HFFc6 (cell line): ENCODE data around the gene AMN. TPM values are rescaled to one million over a fixed set of nuclear protein-coding genes. Genes with fewer than 3 reads are reported as not detected.

Source experiments
- DNase-seq: peaks from one replicate; pipeline ENCODE4 v3.0.0-alpha.2; 2018
- H3K27ac Mint-ChIP-seq: 2 replicates; pipeline ENCODE4 v1.8.0; 2020; ENCODE audit warnings: mild to moderate bottlenecking, mixed read lengths
- H3K27me3 Mint-ChIP-seq: 2 replicates; pipeline ENCODE4 v1.8.0; 2021; ENCODE audit warnings: mild to moderate bottlenecking, moderate library complexity, mixed read lengths; ENCODE audit not compliant: insufficient read depth
- H3K36me3 Mint-ChIP-seq: 2 replicates; pipeline ENCODE4 v1.8.0; 2021; ENCODE audit warnings: low read depth, mixed read lengths
- H3K4me1 Mint-ChIP-seq: 2 replicates; pipeline ENCODE4 v1.8.0; 2020; ENCODE audit warnings: low read depth, mixed read lengths
- H3K4me3 Mint-ChIP-seq: 2 replicates; pipeline ENCODE4 v1.8.0; 2020; ENCODE audit warnings: mild to moderate bottlenecking, moderate library complexity, mixed read lengths
- H3K9me3 Mint-ChIP-seq: 2 replicates; pipeline ENCODE4 v1.8.0; 2020; ENCODE audit warnings: mild to moderate bottlenecking, mixed read lengths
- total RNA-seq, 6 experiments: library from RNA; stranded (reverse); fragmentation: NEBNext Ultra II Directional; extraction: Animal tissue kit (Norgen Biotek cat#: 25700); gene quantifications; 2 replicates in 1 of 6; 3 replicates in 5 of 6; pipeline ENCODE4 v1.2.3, GENCODE V29; 2021
- TF ChIP-seq, protein P1 (sequence below): fragments of 200-600 bp; sonication (generic); IDR thresholded peaks from 2 replicates; pipeline ENCODE4 v1.5.0; 2021; ENCODE audit warnings: antibody characterized with exemption, mild to moderate bottlenecking

AMN gene
- total RNA-seq, 6 experiments from 2014 or later: not detected

DNA sequence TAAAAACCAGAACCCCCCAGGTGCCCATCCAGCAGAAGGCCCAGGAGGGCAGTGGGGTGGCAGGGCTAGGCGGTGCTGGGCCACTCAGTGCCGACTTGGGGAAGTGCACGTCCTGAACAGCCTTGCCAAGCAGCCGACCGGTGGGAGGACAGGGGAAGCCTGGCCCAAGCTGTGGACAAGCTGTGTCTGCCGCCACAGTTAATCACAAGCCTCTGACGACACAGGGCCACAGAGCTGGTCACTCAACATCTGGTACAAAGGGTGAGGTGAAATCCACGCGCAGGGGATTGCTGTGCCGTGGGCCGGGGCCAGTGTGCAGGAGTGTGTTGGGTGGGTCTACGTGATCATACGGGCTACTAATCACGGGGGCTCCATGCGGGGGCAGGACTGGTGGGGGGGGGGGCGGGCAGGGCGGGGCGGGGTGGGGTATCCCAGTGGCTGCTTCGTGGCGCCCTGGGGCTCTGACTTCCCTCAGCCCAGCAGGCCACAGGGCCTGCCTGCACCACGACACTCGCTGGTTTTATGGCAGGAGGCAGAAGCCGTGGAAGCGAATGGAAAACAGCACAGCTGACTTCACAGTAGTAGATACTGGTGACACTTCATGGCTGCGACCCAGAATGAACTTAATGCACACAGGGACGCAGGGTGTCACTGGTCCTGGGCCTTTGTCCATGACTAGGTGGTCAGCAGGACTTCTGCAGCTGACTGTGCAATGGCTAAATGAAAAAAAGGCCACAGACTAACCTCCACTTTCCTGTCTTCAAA, 10.2 kb downstream of the AMN start:
- TF ChIP-seq, protein P1, sequence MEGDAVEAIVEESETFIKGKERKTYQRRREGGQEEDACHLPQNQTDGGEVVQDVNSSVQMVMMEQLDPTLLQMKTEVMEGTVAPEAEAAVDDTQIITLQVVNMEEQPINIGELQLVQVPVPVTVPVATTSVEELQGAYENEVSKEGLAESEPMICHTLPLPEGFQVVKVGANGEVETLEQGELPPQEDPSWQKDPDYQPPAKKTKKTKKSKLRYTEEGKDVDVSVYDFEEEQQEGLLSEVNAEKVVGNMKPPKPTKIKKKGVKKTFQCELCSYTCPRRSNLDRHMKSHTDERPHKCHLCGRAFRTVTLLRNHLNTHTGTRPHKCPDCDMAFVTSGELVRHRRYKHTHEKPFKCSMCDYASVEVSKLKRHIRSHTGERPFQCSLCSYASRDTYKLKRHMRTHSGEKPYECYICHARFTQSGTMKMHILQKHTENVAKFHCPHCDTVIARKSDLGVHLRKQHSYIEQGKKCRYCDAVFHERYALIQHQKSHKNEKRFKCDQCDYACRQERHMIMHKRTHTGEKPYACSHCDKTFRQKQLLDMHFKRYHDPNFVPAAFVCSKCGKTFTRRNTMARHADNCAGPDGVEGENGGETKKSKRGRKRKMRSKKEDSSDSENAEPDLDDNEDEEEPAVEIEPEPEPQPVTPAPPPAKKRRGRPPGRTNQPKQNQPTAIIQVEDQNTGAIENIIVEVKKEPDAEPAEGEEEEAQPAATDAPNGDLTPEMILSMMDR: no peak
- peaks cover 24% of the 10 kb centered on the region for H3K27me3 Mint-ChIP-seq
- no peak overlapping the region for H3K27ac Mint-ChIP-seq
- no peaks in the 10 kb centered on the region for H3K9me3 Mint-ChIP-seq
- H3K4me1 Mint-ChIP-seq: no peaks in the 10 kb centered on the region
- peaks cover 12% of the 10 kb centered on the region for H3K36me3 Mint-ChIP-seq
- DNase-seq: no peak
- H3K4me3 Mint-ChIP-seq: no peak overlapping the region

DNA sequence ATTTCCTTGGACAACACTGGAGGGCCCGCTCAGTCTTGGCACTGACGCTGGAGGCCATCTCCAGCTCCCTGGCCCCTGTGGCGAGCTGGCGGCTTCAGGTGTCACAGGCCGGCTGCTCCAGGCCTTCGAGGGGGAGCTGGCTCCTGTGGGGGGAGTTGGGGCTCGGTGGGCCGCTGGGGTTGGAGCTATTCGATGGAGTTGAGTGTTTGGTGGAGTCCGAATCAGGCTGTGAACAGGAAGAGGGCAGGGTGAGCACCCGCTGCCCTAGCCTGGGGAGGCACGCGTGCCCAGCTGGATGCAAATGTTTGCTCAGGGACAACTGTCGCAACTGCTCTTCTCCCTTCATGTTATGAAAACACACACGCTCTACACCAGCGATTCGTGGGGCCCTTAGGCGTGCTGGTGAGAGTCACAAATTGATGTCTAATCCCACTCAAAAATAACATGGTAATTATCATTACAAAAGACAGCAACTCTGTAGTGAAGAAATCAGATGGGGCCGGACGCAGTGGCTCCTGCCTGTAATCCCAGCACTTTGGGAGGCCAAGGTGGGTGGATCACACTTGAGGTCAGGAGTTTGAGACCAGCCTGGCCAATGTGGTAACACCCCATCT, 11.3 kb downstream of the AMN start:
- TF ChIP-seq, protein P1: no peak
- DNase-seq: no peak
- H3K4me1 Mint-ChIP-seq: no peaks in the 10 kb centered on the region
- no peaks in the 10 kb centered on the region for H3K9me3 Mint-ChIP-seq
- peaks cover 20% of the 10 kb centered on the region for H3K27me3 Mint-ChIP-seq
- H3K27ac Mint-ChIP-seq: no peak overlapping the region
- peaks cover 12% of the 10 kb centered on the region for H3K36me3 Mint-ChIP-seq
- no peak overlapping the region for H3K4me3 Mint-ChIP-seq

DNA sequence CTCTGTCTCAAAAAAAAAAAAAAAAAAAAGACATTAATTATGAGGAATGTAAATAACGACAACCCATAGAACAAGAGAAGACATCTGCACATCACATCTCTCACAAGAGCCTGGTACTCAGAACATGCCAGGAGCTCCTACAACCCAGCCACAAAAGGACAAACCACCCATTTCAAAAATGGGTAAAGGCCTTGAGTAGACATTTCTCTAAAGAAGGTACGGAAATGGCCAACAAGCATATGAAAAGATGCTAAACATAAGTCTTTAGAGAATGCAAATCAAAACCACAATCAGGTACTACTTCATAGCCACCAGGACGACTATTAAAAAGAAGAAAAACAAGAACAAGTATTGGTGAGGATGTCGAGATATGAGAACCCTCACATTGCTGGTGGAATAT, 13.3 kb downstream of the AMN start:
- TF ChIP-seq, protein P1: no peak
- Mint-ChIP-seq H3K9me3 (no peaks in the 10 kb centered on the region), H3K4me1 (no peaks in the 10 kb centered on the region), H3K4me3 (no peak overlapping the region), H3K27ac (no peak overlapping the region), H3K36me3 (peaks cover 17% of the 10 kb centered on the region), H3K27me3 (peaks cover 15% of the 10 kb centered on the region)
- no peak for DNase-seq

DNA sequence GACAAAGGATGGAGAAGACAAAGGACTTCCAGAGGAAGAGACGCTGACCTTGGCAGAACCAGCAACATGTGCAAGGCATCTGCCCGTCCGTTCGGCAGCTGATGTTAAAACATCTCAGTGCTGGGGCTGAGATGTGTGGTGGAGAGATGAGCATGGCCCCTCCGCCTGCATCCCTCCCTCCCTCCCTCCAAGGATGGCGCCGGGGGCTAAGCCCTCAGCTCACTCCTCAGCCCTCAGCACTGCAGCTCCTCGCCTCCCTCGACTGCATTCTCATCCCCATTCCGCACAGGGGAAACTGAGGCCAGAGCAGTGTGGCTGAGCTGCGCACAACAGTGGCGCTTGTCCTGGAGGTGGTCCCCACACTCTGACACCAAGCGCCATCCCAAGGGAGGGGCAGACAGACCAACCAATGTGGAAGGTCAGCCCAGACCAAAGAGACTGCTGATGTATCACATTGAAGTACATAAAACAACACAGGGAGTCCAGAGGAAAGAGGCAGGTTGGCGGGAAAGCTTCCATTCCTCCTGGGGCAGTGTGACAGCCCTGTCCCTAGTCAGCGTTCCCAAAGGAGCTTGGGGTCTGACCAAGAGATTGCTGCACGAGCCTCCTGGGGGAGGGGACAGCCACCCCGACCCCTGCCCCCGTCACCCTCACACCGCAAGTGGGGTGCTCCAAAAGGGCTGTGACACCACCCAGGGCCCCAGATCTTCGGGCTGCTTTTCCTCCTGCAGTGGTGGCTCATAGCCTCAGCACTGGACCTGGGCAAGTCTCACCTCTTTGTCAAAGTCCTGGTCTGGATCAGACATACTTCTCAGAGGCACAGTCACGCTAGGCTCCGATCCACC, 15.1 kb downstream of the AMN start:
- DNase-seq: no peak
- Mint-ChIP-seq H3K36me3 (peaks cover 12% of the 10 kb centered on the region), H3K9me3 (no peaks in the 10 kb centered on the region), H3K4me1 (no peaks in the 10 kb centered on the region), H3K27me3 (peaks cover 12% of the 10 kb centered on the region), H3K27ac (no peak overlapping the region), H3K4me3 (no peak overlapping the region)
- TF ChIP-seq, protein P1: no peak

DNA sequence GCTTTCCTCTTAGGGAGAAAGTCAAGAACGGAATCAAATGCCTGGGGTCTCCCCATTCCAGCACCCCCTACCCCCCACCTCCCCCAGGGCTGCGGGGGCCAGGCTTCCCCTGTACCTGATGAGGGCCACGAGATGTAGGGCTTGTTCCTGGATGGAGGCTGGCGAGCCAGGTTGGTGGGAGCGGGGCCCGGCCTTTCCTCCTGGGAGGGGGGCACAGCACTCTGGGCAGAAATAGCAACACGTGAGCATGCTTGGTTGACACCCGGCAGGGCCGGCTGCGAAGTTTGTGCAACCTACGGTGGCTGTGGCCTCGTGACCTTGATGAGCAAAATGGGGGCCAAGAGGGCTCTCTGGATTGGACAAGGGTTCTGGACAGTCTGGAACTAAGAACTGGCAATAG, 15.7 kb downstream of the AMN start:
- Mint-ChIP-seq H3K27me3 (peaks cover 12% of the 10 kb centered on the region), H3K36me3 (peaks cover 14% of the 10 kb centered on the region), H3K27ac (no peak overlapping the region), H3K9me3 (no peaks in the 10 kb centered on the region), H3K4me1 (no peaks in the 10 kb centered on the region), H3K4me3 (no peak overlapping the region)
- no peak for DNase-seq
- TF ChIP-seq, protein P1: no peak
